Stomach (tissue), 4 donors: ENCODE measurements around the gene PDE4D.

Source experiments
- CTCF ChIP-seq, 7 experiments: fragments of 450-650 bp in 4 of 7; fragments of 200-600 bp in 3 of 7; sonication (generic) in 3 of 7; IDR thresholded peaks; one replicate each; pipeline ENCODE4 v1.5.1; 2016 to 2019; ENCODE audit warnings: antibody characterized with exemption in 7 of 7, control low read depth in 2 of 7, mild to moderate bottlenecking in 1 of 7
- EP300 ChIP-seq: sonication (generic); formaldehyde crosslinking; IDR thresholded peaks from one replicate; pipeline ENCODE4 v1.6.1; 2017; ENCODE audit warnings: antibody characterized with exemption
- POLR2A ChIP-seq, 4 donors: fragments of 450-650 bp; IDR thresholded peaks; one replicate each; pipeline ENCODE4 v1.6.1; 2016; ENCODE audit warnings: antibody characterized with exemption in 4 of 4, control low read depth in 2 of 4, mild to moderate bottlenecking in 1 of 4, moderate library complexity in 1 of 4
- POLR2AphosphoS5 ChIP-seq, 3 donors: sonication (generic); formaldehyde crosslinking; IDR thresholded peaks; one replicate each; pipeline ENCODE4 v1.6.1; 2016; ENCODE audit warnings: antibody characterized with exemption in 3 of 3

- no peak for TF ChIP-seq POLR2A (IDR thresholded peaks at IDR 0.05)
- no peak for TF ChIP-seq CTCF (IDR thresholded peaks at IDR 0.05)
- TF ChIP-seq EP300 = no peak
- no peak for TF ChIP-seq POLR2AphosphoS5 (IDR thresholded peaks at IDR 0.05)
Observed at GRCh38 chr5:58998544-58998943, 895.0 kb downstream of the PDE4D start.
